Thymus (tissue), 11 donors: ENCODE measurements around the gene NUP43. TPM values are rescaled to one million over a fixed set of nuclear protein-coding genes. Genes with fewer than 3 reads are reported as not detected.
"Not testable (repeated sequence)": the region's sequence is repeated elsewhere in the genome, so short reads cannot be mapped to it uniquely, and the experiment has no call there.

Source experiments
- DNase-seq, 9 donors: peaks; one replicate each; pipeline ENCODE4 v3.0.0-alpha.2; 2013; ENCODE audit warnings: low spot score in 9 of 9, low read depth in 6 of 9, missing footprints in 1 of 9
- H3K27ac ChIP-seq, 2 donors: one replicate each; pipeline ENCODE4 v1.5.1; 2013; ENCODE audit warnings: control low read depth in 1 of 2, low read depth in 1 of 2, low read length in 1 of 2, mild to moderate bottlenecking in 1 of 2, moderate library complexity in 1 of 2
- H3K27me3 ChIP-seq, 2 donors: one replicate each; pipeline ENCODE4 v1.5.1; 2013; ENCODE audit warnings: low read length in 1 of 2; ENCODE audit not compliant: control insufficient read depth in 2 of 2, insufficient read depth in 1 of 2
- H3K36me3 ChIP-seq, 2 donors: one replicate each; pipeline ENCODE4 v1.5.1; 2013; ENCODE audit warnings: low read length in 1 of 2, mild to moderate bottlenecking in 1 of 2, moderate library complexity in 1 of 2; ENCODE audit not compliant: control insufficient read depth in 2 of 2, insufficient read depth in 2 of 2
- H3K4me1 ChIP-seq, 2 donors: one replicate each; pipeline ENCODE4 v1.5.1; 2013; ENCODE audit warnings: low read length in 2 of 2; ENCODE audit not compliant: control insufficient read depth in 2 of 2, insufficient read depth in 2 of 2
- H3K4me3 ChIP-seq, 2 donors: one replicate each; pipeline ENCODE4 v1.5.1; 2013; ENCODE audit warnings: low read length in 2 of 2, control low read depth in 1 of 2, mild to moderate bottlenecking in 1 of 2
- H3K9me3 ChIP-seq, 2 donors: one replicate each; pipeline ENCODE4 v1.5.1; 2013; ENCODE audit warnings: low read length in 1 of 2, mild to moderate bottlenecking in 1 of 2; ENCODE audit not compliant: control insufficient read depth in 2 of 2, insufficient read depth in 1 of 2
- WGBS: extraction: QIAGEN DNeasy Blood & Tissue Kit; methylation state at CpG from one replicate; pipeline ENCODE4 v1.1.7; 2013; 5-methylcytosine and 5-hydroxymethylcytosine counted together
- polyA plus RNA-seq: library from polyadenylated mRNA; stranded (reverse); fragments of 200-250 nt; gene quantifications from one replicate; pipeline ENCODE4 v1.2.3, GENCODE V29; 2013
- total RNA-seq: library from RNA; stranded (reverse); fragments of 120-200 nt; gene quantifications from one replicate; pipeline ENCODE4 v1.2.4, GENCODE V29; 2013
- donor health status: healthy.

Gene NUP43
- total and polyA plus RNA-seq, 2 donors = 20.6 to 20.8 TPM

DNA sequence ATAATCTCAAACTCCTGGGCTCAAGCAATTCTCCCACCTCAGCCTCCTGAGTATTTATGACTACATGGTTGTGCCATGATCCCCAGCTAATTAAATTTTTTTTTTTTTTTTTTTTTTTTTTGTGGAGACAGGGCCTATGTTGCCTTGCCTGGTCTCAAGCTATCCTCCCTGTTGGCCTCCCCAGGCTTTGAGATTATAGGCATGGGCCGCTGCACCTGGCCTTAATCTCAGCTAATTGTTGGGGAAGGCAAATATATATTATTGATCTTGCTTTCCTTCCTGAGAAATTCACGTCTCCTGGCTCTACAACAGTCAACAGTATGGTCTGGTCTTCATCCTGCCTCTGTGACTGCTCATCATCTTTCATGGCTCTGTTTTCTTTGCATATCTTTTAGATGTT lies 23.3 kb upstream of the NUP43 start:
- H3K4me1 ChIP-seq = no peaks in the 10 kb centered on the region
- DNase-seq = no peak
- no peaks in the 10 kb centered on the region for H3K27me3 ChIP-seq
- H3K9me3 ChIP-seq = peaks cover under 1 to 1% of the 10 kb centered on the region in 2 donors
- WGBS = 98% methylated on average over 2 of the region's 2 CpGs
- H3K27ac ChIP-seq = no peak overlapping the region
- H3K4me3 ChIP-seq = no peak overlapping the region
- peaks cover 22 to 39% of the 10 kb centered on the region in 2 donors for H3K36me3 ChIP-seq

DNA sequence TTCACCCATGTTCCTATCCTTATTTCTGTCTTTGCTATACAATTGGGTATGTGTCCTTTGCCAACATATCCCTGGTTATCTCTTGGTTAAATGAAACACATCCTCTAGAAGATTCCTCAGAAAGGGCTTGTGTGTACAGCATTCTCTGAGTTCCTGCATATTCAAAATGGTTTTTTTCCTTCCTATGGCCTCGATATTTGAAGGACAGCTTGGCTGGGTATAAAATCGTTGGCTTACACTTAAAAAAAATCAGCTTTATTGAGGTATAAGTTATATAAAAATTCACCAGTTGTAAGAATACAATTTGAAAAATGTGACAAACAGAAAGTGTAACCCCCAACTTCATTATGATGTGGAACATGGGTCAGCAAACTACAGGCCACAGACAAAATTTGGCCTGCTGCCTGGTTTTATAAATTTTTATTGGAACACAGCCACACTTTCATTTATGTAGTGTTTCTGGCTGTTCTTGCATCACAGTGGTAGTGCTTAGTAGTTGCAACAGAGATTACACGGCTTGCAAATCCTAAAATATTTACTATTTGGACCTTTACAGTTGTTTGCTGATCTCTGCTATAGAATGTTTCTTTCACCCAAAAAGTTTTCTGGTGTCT lies 19.9 kb upstream of the NUP43 start:
- no peaks in the 10 kb centered on the region for H3K4me1 ChIP-seq
- peaks cover 11 to 26% of the 10 kb centered on the region in 2 donors for H3K36me3 ChIP-seq
- H3K27ac ChIP-seq = no peak overlapping the region
- no peaks in the 10 kb centered on the region for H3K27me3 ChIP-seq
- H3K9me3 ChIP-seq = peaks cover 1 to 5% of the 10 kb centered on the region in 2 donors
- WGBS = 96% methylated on average over 3 of the region's 3 CpGs
- no peak overlapping the region for H3K4me3 ChIP-seq
- DNase-seq = no peak

DNA sequence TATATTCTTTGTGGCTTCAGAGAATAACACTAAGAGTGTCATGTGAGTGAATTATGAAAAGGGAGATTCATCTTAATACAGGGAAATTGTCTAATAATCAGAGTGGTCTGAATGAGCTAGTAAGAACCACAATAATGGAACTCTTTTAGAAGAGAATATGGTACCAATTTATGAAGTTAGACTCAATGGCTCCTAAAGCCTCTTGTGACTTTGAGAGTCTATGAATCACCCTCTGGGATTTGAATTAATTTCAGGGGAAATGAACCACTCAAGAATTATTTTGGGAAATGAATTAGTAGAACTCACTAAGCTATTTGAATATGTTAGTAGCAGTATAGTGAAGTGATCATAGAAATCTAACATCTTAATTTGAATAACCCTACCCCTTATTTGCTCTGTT lies 17.5 kb upstream of the NUP43 start:
- Histone ChIP-seq H3K4me3 (no peak overlapping the region), H3K4me1 (no peaks in the 10 kb centered on the region), H3K27ac (no peak overlapping the region), H3K27me3 (no peaks in the 10 kb centered on the region), H3K9me3 (peaks cover 1 to 5% of the 10 kb centered on the region in 2 donors), H3K36me3 (peaks cover 11 to 26% of the 10 kb centered on the region in 2 donors)
- DNase-seq = no peak

DNA sequence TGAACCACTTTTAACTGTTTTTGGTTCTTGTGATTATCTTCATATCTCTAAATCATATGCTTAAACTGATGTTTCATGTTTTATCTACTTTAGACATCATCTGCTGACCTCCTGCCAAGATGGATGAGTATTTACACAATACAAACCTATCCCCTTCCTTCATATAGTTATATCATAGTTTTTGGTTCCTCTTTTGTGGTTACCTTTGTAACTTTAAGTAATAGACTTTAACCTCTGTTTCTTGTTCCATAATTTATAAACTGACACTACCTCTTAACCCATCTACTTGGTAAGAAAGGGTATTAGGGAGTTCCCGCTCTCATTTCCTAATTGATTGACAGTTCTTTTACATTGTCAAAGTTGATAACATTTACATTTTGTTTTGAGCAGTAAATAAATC lies 15.1 kb upstream of the NUP43 start:
- H3K9me3 ChIP-seq = peaks cover 1 to 5% of the 10 kb centered on the region in 2 donors
- no peaks in the 10 kb centered on the region for H3K27me3 ChIP-seq
- peaks cover 2 to 21% of the 10 kb centered on the region in 2 donors for H3K36me3 ChIP-seq
- H3K27ac ChIP-seq = no peak overlapping the region
- H3K4me3 ChIP-seq = no peak overlapping the region
- WGBS = 66% methylated on average over 1 of the region's 1 CpG
- H3K4me1 ChIP-seq = no peaks in the 10 kb centered on the region
- DNase-seq = no peak

DNA sequence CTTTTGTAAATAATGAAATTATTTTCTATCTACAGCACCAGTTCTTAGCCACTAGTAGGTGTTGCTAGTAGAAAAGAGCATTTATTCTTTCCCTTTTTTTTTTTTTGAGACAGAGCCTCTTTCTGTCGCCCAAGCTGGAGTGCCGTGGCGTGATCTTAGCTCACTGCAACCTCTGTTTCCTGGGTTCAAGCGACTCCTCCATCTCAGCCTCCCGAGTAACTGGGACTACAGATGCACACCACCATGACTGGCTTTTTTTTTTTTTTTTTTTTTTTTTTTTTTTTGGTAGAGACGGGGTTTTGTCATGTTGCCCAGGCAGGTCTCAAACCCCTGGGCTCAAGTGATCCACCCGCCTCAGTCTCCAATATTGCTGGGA lies 9.9 kb upstream of the NUP43 start:
- no peak overlapping the region for H3K4me3 ChIP-seq
- H3K27me3 ChIP-seq = no peaks in the 10 kb centered on the region
- no peaks in the 10 kb centered on the region for H3K4me1 ChIP-seq
- 93% methylated on average over 7 of the region's 7 CpGs for WGBS
- peaks cover 3 to 19% of the 10 kb centered on the region in 2 donors for H3K36me3 ChIP-seq
- H3K9me3 ChIP-seq = no peaks in the 10 kb centered on the region
- no peak overlapping the region for H3K27ac ChIP-seq
- no peak for DNase-seq

DNA sequence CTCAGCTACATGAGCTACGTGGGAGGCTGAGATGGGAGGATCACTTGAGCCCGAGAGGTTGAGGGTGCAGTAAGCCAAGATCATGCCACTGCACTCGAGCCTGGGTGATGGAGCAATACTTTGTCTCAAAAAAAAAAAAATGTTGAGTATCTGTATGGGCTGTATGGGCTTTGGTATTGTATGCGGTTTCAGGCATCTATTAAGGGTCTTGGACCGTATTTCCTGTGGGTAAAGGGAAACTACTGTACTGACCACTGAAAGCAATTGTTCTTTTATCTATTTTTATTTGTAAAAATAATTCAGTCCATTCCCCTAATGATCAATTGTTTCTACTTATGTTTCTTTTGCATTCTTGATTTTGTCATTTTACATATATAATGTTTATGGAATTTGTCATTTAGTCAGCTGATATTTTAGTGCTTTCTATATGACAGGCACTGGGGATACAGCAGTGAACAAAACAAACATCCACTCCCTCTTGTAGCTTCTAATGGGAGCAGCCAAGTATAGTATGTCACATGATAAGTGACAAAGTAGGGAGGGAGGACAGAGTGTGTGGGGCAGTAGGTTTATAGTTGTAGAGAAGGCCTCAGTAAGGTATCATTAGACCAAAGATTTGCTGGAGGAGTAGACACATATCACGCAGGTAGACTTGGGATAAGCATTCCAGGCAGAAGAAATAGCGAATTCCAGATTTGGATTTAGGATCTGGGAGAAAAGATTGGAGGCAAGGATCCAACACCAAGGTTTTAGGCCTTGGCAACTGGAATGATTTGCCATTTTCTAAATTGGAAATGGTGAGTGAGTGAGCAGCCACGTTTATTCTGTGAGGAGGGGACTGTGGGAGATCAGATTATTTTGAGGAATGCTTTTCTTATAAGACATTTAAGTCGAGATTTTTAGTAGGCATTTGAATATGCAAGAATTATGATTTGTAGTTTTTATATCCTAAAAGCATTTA lies 9.3 kb upstream of the NUP43 start:
- Histone ChIP-seq H3K4me1 (peaks cover 6% of the 10 kb centered on the region in 2 donors), H3K9me3 (no peaks in the 10 kb centered on the region), H3K27ac (no peak overlapping the region), H3K4me3 (no peak overlapping the region), H3K27me3 (no peaks in the 10 kb centered on the region), H3K36me3 (peaks cover 3 to 19% of the 10 kb centered on the region in 2 donors)
- DNase-seq = no peak
- WGBS = 98% methylated on average over 9 of the region's 9 CpGs

DNA sequence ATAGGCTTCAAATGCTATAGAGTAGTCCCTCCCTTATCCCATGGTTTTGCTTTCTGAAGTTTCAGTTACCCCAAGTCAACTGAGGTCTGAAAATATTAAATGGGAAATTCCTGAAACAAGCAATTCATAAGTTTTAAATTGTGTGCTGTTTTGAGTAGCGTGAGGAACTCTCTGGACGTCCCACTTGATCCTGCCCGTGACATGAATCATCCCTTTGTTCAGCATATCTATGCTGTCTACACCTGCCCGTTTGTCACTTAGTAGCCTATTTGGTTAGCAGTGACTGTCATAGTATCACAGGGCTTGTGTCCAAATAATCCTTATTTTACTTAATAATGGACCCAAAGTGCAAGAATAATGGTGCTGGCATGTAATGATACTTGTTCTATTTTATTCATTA lies 8.2 kb upstream of the NUP43 start:
- Histone ChIP-seq H3K4me1 (peaks cover 6 to 11% of the 10 kb centered on the region in 2 donors), H3K4me3 (no peak overlapping the region), H3K36me3 (peaks cover 3 to 11% of the 10 kb centered on the region in 2 donors), H3K27me3 (no peaks in the 10 kb centered on the region), H3K27ac (no peak overlapping the region), H3K9me3 (peaks cover 0 to 5% of the 10 kb centered on the region in 2 donors)
- no peak for DNase-seq
- WGBS = 94% methylated on average over 4 of the region's 4 CpGs

DNA sequence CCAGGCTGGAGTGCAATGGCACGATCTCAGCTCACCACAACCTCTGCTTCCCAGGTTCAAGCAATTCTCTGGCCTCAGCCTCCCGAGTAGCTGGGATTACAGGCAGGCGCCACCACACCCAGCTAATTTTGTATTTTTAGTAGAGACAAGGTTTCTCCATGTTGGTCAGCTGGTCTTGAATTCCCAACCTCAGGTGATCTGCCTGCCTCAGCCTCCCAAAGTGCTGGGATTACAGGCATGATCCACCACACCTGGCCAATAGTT lies 7.0 kb upstream of the NUP43 start:
- 95% methylated on average over 3 of the region's 3 CpGs for whole genome bisulfite sequencing
- not testable (repeated sequence) for H3K36me3 ChIP-seq, H3K4me3 ChIP-seq, H3K9me3 ChIP-seq, H3K27ac ChIP-seq, H3K27me3 ChIP-seq, DNase-seq
- H3K4me1 ChIP-seq = peaks cover 6 to 15% of the 10 kb centered on the region in 2 donors

DNA sequence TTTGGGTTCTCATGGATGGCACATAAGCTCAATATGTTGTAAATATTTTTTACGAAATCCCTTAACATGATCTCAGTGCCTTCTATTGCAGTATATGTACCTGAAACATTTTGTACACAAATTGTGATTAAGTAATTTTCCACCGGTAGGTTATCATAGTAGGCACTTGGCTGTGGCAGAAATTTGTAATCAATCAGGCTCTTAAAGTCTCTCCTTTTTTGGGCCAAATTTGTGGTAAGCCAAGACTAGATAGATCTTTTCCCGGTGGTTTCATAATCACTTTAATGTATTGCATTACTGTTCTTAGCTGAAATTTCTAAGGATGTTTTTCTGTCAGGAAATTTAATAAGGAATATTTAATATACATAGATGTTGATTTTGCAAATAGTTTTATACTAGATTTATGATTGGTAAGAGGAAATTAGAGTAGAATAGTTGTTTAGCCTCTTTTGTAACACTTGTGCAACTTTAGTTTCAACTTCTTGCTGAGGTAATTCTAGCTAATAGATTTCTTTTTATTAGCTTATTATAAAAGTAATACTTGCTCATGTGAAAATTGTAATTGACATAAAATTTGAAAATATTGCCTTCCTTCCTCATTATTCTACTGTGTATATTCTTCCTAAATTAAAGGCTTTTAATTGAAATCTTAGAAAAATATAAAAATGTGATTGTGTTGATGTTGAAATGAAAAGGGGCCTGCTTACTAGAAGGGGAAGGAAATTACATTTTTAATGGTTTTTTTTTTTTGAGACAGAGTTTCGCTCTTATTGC lies 6.5 kb upstream of the NUP43 start:
- H3K4me3 ChIP-seq = no peak overlapping the region
- peaks cover 3 to 8% of the 10 kb centered on the region in 2 donors for H3K36me3 ChIP-seq
- H3K4me1 ChIP-seq = peaks cover 6 to 15% of the 10 kb centered on the region in 2 donors
- WGBS = 96% methylated on average over 4 of the region's 4 CpGs
- H3K27ac ChIP-seq = no peak overlapping the region
- no peak for DNase-seq
- H3K9me3 ChIP-seq = peaks cover 0 to 5% of the 10 kb centered on the region in 2 donors
- H3K27me3 ChIP-seq = no peaks in the 10 kb centered on the region
